Muscle of leg (tissue), 11 donors: ENCODE results near the gene AVP. TPM values are rescaled to one million over a fixed set of nuclear protein-coding genes. Genes with fewer than 3 reads are reported as not detected.
"Not testable (repeated sequence)": the region's sequence is repeated elsewhere in the genome, so short reads cannot be mapped to it uniquely, and the experiment has no call there.

Experiments used
- DNase-seq: peaks from one replicate; pipeline ENCODE4 v3.0.0; 2013
- H3K27ac ChIP-seq: one replicate; pipeline ENCODE4 v1.5.1; 2013; ENCODE audit warnings: mild to moderate bottlenecking, low read length, control low read depth
- H3K27me3 ChIP-seq: one replicate; pipeline ENCODE4 v1.6.1; 2013; ENCODE audit warnings: low read length; ENCODE audit not compliant: control insufficient read depth, insufficient read depth
- H3K36me3 ChIP-seq: one replicate; pipeline ENCODE4 v1.6.1; 2013; ENCODE audit warnings: low read length; ENCODE audit not compliant: control insufficient read depth, insufficient read depth
- H3K4me1 ChIP-seq: one replicate; pipeline ENCODE4 v1.6.1; 2013; ENCODE audit warnings: low read length; ENCODE audit not compliant: control insufficient read depth, insufficient read depth
- H3K4me3 ChIP-seq: one replicate; pipeline ENCODE4 v1.5.1; 2013; ENCODE audit warnings: low read length, control low read depth
- H3K9me3 ChIP-seq: replicated peaks from 2 replicates; pipeline ENCODE4 v1.6.1; 2013; ENCODE audit warnings: low read depth, low read length; ENCODE audit not compliant: control insufficient read depth
- WGBS: methylation state at CpG from one replicate; pipeline ENCODE4 v1.1.5; 2013; ENCODE audit warnings: missing lambda C conversion rate; ENCODE audit not compliant: insufficient coverage; 5-methylcytosine and 5-hydroxymethylcytosine counted together
- polyA plus RNA-seq, 8 donors: library from polyadenylated mRNA; unstranded; fragments of 120-200 nt; gene quantifications; one replicate each; pipeline versions ENCODE4 v1.2.1 to v1.2.3, GENCODE V29; 2013; ENCODE audit warnings: inconsistent platforms in 1 of 8, low replicate concordance in 1 of 8; ENCODE audit not compliant: insufficient read length in 8 of 8, insufficient read depth in 1 of 8
- total RNA-seq: library from RNA; stranded (reverse); fragments of 120-200 nt; gene quantifications from one replicate; pipeline ENCODE4 v1.2.4, GENCODE V29; 2013

Gene AVP
- total and polyA plus RNA-seq, 9 donors: 0.18 to 0.53 (median 0.32) TPM; not detected in 5

GRCh38 chr20:3082955-3083952 is 1.3 kb downstream of the AVP start:
- Histone ChIP-seq H3K9me3 (no peaks in the 10 kb centered on the region), H3K4me3 (no peak overlapping the region), H3K4me1 (peaks cover 8% of the 10 kb centered on the region), H3K27me3 (peaks cover 62% of the 10 kb centered on the region), H3K36me3 (no peaks in the 10 kb centered on the region), H3K27ac (no peak overlapping the region)
- no peak for DNase-seq
- 10% methylated on average over 59 of the region's 76 CpGs for WGBS

DNA sequence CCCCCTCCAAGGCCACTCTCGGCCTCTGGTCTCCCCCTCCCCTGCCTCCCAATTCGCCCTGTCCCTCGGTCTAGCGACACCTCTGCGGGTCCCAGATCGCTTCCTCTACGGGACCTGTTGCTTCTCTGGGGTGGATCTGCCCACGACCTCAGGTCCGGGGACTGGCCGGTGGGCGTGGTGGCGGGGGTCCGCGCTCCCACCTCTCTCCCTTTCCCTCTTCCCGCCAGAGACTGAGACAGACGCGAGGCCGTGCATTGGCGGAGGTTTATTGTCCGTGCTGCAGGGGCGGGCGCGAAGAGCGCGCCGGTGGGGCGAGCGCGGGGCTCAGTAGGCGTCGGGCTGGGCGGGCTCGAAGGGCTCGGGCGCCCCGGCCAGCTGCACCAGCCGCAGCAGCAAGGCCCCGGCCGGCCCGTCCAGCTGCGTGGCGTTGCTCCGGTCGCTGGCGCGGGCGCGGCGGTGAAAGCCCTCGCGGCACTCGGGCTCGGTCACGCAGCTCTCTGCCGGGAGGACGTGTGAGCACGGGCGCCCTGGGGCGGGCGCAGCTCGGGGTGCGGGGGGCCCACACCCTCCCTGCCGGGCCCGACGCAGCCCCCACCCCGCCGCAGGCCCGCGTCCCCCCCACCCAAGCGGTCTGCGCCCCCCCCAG is 2.1 kb downstream of the AVP start:
- Histone ChIP-seq H3K27me3 (peaks cover 59% of the 10 kb centered on the region), H3K9me3 (no peaks in the 10 kb centered on the region), H3K27ac (no peak overlapping the region), H3K36me3 (no peaks in the 10 kb centered on the region), H3K4me1 (peaks cover 8% of the 10 kb centered on the region), H3K4me3 (no peak overlapping the region)
- DNase-seq: no peak
- WGBS: 3% methylated on average over 51 of the region's 71 CpGs

DNA sequence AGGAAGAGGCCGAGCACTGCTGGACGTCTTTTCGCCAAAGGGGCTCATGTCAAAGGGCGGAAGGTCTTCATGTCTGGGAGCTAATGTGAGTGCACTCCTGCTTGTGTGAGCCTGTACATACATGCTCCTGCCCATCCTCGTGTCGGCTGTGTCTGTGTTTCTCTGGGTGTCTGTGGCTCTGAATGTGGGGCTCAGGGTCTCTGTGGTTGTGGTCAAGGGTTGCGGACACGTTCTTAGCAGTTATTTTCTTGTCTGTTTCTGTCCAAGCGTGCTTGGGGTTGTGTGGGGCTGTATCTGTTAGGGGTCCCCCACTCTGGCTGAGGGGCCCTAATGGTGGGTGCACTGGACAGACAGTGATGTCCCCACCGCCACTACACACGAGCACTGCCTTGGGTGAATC is 2.9 kb downstream of the AVP start:
- H3K36me3 ChIP-seq: no peaks in the 10 kb centered on the region
- no peak overlapping the region for H3K27ac ChIP-seq
- DNase-seq: no peak
- WGBS: 87% methylated on average over 9 of the region's 11 CpGs
- peaks cover 63% of the 10 kb centered on the region for H3K27me3 ChIP-seq
- H3K4me1 ChIP-seq: peaks cover 8% of the 10 kb centered on the region
- no peaks in the 10 kb centered on the region for H3K9me3 ChIP-seq
- H3K4me3 ChIP-seq: no peak overlapping the region

DNA sequence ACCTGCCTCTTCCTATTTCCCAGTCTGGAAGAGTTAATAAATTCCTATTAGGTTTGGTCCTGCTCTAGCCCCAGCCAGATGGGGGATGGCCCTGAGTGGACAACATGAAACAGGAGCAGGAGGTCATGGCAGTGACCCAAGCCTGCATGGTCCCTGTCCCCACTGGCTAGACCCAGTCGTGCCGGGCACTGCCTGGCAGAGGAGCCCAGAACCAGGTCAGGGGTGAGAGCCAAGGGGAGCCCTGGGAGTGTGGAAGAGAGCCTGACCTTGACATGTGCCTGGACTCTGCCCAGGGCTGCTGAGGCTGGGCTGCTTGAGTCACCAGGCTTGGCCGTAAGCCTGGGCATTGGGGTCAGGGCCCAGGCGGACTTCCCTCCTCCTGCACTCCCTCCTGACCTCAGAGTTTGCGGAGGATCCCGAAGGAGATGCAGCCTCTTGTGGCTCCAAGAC is 3.6 kb downstream of the AVP start:
- DNase-seq: no peak
- Histone ChIP-seq H3K27me3 (peaks cover 65% of the 10 kb centered on the region), H3K27ac (no peak overlapping the region), H3K4me3 (no peak overlapping the region), H3K4me1 (peaks cover 8% of the 10 kb centered on the region), H3K9me3 (no peaks in the 10 kb centered on the region), H3K36me3 (no peaks in the 10 kb centered on the region)
- 56% methylated on average over 2 of the region's 6 CpGs for WGBS

DNA sequence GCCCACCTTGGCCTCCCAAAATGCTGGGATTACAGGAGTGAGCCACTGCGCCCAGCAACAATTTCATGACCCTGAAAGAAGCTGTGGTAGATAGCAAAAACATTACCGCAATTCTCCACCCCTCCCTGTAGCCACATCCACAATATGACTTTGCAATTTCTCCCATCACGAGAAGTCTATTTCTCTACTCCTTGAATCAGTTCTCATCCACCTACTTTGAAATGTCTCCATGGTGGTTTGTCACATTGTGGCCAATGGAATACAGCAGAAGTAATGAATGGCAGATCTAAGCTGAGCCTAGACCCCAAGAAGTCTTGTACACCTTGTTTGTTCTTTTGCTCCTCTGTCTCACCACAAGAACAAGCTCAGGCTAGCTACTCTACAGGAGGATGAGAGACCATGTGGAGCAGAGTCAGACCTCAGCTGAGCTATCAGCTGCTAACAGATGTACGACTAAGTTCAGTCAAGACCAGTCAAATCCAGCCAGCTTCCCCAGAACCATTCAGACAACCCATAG is 6.8 kb downstream of the AVP start:
- Histone ChIP-seq H3K27ac (no peak overlapping the region), H3K4me3 (no peak overlapping the region), H3K4me1 (peaks cover 3% of the 10 kb centered on the region), H3K27me3 (peaks cover 53% of the 10 kb centered on the region), H3K9me3 (no peaks in the 10 kb centered on the region), H3K36me3 (no peaks in the 10 kb centered on the region)
- DNase-seq: no peak
- WGBS: 86% methylated on average over 1 of the region's 4 CpGs

- 78% methylated on average over 1 of the region's 6 CpGs for WGBS
- H3K36me3 ChIP-seq, H3K27ac ChIP-seq, H3K4me3 ChIP-seq, DNase-seq, H3K9me3 ChIP-seq: not testable (repeated sequence)
- H3K4me1 ChIP-seq: peaks cover 10% of the 10 kb centered on the region
- peaks cover 50% of the 10 kb centered on the region for H3K27me3 ChIP-seq
Observed at GRCh38 chr20:3075315-3075714, 9.2 kb downstream of the AVP start.

DNA sequence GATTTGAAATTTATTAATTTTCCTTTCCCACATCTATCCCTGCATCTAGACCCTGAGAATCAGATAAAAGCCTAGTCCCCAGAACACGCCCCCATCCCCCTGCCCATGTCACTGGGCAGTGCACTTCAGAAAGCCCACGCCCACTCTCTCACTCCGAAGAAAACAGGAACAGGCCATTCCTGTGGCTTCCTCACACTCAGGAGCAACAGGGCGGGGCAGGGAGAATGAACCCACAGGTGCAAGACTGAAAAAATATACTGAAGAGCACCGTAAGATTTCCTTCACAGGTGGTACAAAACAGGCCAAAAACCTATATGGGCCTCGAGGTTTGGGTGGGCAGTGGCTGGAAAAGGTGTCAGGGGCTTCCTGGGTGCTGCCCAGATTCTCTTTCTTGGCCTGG is 9.7 kb downstream of the AVP start:
- H3K36me3 ChIP-seq: no peaks in the 10 kb centered on the region
- peaks cover 46% of the 10 kb centered on the region for H3K27me3 ChIP-seq
- no peak overlapping the region for H3K4me3 ChIP-seq
- WGBS: 77% methylated on average over 5 of the region's 6 CpGs
- no peak overlapping the region for H3K27ac ChIP-seq
- peaks cover 10% of the 10 kb centered on the region for H3K4me1 ChIP-seq
- H3K9me3 ChIP-seq: no peaks in the 10 kb centered on the region
- no peak for DNase-seq

GRCh38 chr20:3073251-3073643 is 11.3 kb downstream of the AVP start:
- DNase-seq, H3K36me3 ChIP-seq, H3K27ac ChIP-seq, H3K9me3 ChIP-seq, H3K4me3 ChIP-seq: not testable (repeated sequence)
- WGBS: 86% methylated on average over 5 of the region's 8 CpGs
- peaks cover 44% of the 10 kb centered on the region for H3K27me3 ChIP-seq
- peaks cover 10% of the 10 kb centered on the region for H3K4me1 ChIP-seq

- DNase-seq: no peak
- WGBS: 61% methylated on average over 19 of the region's 22 CpGs
- Histone ChIP-seq H3K27ac (no peak overlapping the region), H3K4me3 (peak overlapping the region; percentile 45), H3K27me3 (peaks cover 44% of the 10 kb centered on the region), H3K9me3 (no peaks in the 10 kb centered on the region), H3K36me3 (no peaks in the 10 kb centered on the region), H3K4me1 (peaks cover 10% of the 10 kb centered on the region)
Observed at GRCh38 chr20:3072530-3073250, 11.8 kb downstream of the AVP start.
